SU-DHL-6 (cell line): Measurements from ENCODE around the gene PAF1.

Experiments used
- EZH2phosphoT487 ChIP-seq: fragments of 200-600 bp; sonication (generic), shearing (Covaris generic); conservative IDR thresholded peaks from 2 replicates; pipeline ENCODE4 v1.6.1; 2018; ENCODE audit warnings: mild to moderate bottlenecking, antibody characterized with exemption, low read length, moderate library complexity, mixed read lengths
- TF ChIP-seq, protein P1 (sequence below): fragments of 200-600 bp; sonication (generic); IDR thresholded peaks from one replicate; pipeline ENCODE4 v1.5.1; 2017; ENCODE audit warnings: antibody characterized with exemption, mild to moderate bottlenecking, low read length, moderate library complexity; ENCODE audit not compliant: insufficient read depth, poor library complexity, severe bottlenecking

DNA sequence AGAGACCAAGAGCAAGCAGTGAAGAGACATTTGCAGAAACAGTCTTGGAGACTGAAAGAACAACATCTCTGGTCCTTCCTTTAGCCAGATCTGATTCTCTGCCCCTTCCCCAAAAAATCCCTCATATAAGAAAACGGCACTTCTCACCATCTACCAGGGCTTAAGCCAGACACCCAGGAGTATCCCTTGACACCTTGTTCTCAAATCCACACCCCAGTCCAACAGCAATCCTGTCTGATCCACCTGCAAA is 19.9 kb upstream of the PAF1 start:
- TF ChIP-seq, protein P1, sequence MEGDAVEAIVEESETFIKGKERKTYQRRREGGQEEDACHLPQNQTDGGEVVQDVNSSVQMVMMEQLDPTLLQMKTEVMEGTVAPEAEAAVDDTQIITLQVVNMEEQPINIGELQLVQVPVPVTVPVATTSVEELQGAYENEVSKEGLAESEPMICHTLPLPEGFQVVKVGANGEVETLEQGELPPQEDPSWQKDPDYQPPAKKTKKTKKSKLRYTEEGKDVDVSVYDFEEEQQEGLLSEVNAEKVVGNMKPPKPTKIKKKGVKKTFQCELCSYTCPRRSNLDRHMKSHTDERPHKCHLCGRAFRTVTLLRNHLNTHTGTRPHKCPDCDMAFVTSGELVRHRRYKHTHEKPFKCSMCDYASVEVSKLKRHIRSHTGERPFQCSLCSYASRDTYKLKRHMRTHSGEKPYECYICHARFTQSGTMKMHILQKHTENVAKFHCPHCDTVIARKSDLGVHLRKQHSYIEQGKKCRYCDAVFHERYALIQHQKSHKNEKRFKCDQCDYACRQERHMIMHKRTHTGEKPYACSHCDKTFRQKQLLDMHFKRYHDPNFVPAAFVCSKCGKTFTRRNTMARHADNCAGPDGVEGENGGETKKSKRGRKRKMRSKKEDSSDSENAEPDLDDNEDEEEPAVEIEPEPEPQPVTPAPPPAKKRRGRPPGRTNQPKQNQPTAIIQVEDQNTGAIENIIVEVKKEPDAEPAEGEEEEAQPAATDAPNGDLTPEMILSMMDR, result no peak
- TF ChIP-seq EZH2phosphoT487, result no peak
